ENCODE data around the gene CTBP2. TPM values are rescaled to one million over a fixed set of nuclear protein-coding genes. Genes with fewer than 3 reads are reported as not detected.

The CTBP2 gene
- total RNA-seq, 4 donors from 2014 or later = 41.8 to 55.9 (median 47.1) TPM

DNA sequence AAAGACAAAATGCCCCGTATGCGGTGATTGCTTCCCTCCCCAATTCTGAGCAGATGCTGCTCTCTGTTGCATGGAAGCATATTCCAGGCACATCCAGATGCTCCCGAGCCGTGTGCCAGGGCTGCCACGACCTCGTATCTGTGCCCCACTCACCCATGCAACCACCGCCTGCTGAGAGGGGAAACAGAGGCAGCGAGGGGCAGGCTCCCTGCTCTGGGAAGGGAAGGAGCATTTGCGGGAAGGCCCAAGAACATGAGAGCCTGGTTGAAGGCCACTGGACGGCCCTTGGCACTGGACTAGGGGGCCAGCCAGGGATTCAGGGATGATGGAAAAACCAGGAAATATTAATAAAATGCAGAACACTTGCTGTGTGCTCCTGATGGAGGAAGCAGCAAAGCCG lies 89.4 kb downstream of the CTBP2 start:
- TF ChIP-seq, protein P1, sequence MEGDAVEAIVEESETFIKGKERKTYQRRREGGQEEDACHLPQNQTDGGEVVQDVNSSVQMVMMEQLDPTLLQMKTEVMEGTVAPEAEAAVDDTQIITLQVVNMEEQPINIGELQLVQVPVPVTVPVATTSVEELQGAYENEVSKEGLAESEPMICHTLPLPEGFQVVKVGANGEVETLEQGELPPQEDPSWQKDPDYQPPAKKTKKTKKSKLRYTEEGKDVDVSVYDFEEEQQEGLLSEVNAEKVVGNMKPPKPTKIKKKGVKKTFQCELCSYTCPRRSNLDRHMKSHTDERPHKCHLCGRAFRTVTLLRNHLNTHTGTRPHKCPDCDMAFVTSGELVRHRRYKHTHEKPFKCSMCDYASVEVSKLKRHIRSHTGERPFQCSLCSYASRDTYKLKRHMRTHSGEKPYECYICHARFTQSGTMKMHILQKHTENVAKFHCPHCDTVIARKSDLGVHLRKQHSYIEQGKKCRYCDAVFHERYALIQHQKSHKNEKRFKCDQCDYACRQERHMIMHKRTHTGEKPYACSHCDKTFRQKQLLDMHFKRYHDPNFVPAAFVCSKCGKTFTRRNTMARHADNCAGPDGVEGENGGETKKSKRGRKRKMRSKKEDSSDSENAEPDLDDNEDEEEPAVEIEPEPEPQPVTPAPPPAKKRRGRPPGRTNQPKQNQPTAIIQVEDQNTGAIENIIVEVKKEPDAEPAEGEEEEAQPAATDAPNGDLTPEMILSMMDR (IDR thresholded peaks at IDR 0.05) = no peak
- TF ChIP-seq POLR2A (IDR thresholded peaks at IDR 0.05) = no peak
- 93 to 99% methylated on average over 8 to 11 of the region's 11 CpGs for WGBS, 2 donors
- Histone ChIP-seq H3K9me3 (no peaks in the 10 kb centered on the region), H3K27ac (no peak overlapping the region), H3K4me3 (no peak overlapping the region), H3K27me3 (no peaks in the 10 kb centered on the region), H3K4me1 (peaks cover 4 to 15% (median 4%) of the 10 kb centered on the region in 3 donors), H3K36me3 (peaks cover 0 to 40% (median 0%) of the 10 kb centered on the region in 3 donors)
- no peak for DNase-seq
- intact Hi-C loops (cut with DNase I) = no loop called here

DNA sequence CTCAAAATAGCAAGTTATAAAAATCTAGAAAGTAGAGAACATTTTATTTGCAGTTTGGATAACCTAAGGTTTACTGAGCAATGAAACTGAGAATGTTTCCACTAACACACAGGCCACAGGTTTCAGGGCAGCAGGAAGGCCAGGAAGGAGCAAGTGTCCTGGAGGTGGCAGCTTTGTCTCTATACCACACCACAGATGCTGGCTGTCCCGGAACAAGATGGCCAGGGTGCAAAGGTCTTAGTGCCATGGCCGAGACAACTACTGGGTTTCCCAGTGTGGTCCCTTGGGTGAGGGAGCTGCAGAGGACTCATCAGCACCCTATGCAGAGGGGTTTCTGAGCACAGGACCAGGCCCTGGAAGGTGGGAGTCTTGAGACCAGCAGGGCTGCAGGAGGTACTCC lies 92.0 kb downstream of the CTBP2 start:
- Histone ChIP-seq H3K27me3 (no peaks in the 10 kb centered on the region), H3K4me1 (peaks cover 25 to 41% (median 30%) of the 10 kb centered on the region in 3 donors), H3K27ac (no peak overlapping the region), H3K4me3 (no peak overlapping the region), H3K36me3 (peaks cover 0 to 23% (median 0%) of the 10 kb centered on the region in 3 donors), H3K9me3 (no peaks in the 10 kb centered on the region)
- DNase-seq = no peak
- TF ChIP-seq POLR2A (IDR thresholded peaks at IDR 0.05) = no peak
- TF ChIP-seq, protein P1 (IDR thresholded peaks at IDR 0.05) = no peak
- WGBS, 2 donors = 79 to 100% methylated on average over 1 to 2 of the region's 2 CpGs
- intact Hi-C loops (cut with DNase I) = loop anchor here (10.0 kb wide), 1 partner anchor 86 kb away; no protein-coding TSS in a partner anchor

DNA sequence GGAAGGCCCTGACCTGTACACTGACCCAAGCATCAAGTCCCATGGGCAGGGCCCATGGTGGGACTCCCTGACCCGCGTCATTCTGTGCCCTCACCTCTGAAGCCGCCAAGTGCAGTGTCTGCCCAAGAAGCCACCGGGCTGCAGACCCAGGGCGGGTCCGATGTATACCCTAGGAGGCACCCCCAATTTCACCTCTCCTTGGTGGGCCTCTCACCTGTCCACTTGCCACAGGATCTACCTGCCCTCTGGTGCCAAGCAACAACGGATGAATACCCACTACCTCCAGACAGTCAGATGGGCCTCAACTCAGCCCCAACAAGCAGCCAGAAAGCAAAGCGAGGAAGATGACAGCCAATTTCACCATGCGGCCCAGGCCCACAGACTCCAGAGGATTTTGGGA lies 92.6 kb downstream of the CTBP2 start:
- no peak for DNase-seq
- Histone ChIP-seq H3K36me3 (peaks cover 0 to 16% (median 0%) of the 10 kb centered on the region in 3 donors), H3K27ac (no peak overlapping the region), H3K4me1 (peaks cover 25 to 48% (median 34%) of the 10 kb centered on the region in 3 donors), H3K27me3 (no peaks in the 10 kb centered on the region), H3K9me3 (no peaks in the 10 kb centered on the region), H3K4me3 (no peak overlapping the region)
- intact Hi-C loops (cut with DNase I) = loop anchor here (10.0 kb wide), 1 partner anchor 87 kb away; no protein-coding TSS in a partner anchor
- TF ChIP-seq, protein P1 (IDR thresholded peaks at IDR 0.05) = no peak
- no peak for TF ChIP-seq POLR2A (IDR thresholded peaks at IDR 0.05)
- 90 to 96% methylated on average over 7 to 8 of the region's 9 CpGs for WGBS, 2 donors

DNA sequence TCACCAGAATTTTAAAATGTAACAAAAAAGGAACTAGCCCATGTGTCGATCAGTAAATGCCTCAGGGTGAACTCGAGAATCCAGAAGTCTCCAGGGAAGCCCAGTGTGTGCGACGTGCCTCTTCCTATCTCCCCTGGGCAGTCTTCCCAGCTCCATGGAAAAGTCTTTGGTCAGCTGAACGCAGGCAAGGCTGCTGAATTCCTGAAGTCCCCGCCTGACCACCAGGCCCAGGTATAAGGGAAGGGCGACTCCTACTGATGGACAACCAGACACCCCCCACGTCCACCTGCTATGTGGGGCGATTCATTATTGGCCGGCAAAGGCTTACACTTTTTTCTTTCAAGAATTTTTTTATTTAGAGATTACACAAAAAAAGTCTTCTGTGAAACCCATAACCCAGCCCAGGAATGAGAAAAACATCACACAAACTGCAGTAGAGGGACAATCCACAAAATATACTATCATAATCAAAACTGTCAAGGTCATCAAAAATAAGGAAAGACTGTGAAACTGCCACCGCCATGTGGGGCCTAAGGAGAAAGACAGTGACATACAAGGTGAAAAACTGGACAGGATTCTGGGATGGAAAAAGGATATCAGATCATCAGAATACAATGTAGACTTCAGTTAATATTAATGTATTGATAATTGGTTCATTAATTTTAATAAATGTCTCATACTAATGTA lies 93.5 kb downstream of the CTBP2 start:
- WGBS, 2 donors = 71 to 76% methylated on average over 11 of the region's 11 CpGs
- TF ChIP-seq, protein P1 (IDR thresholded peaks at IDR 0.05) = no peak
- TF ChIP-seq POLR2A (IDR thresholded peaks at IDR 0.05) = no peak
- Histone ChIP-seq H3K4me1 (peaks cover 34 to 56% (median 42%) of the 10 kb centered on the region in 3 donors), H3K4me3 (no peak overlapping the region), H3K36me3 (peaks cover 0 to 9% (median 0%) of the 10 kb centered on the region in 3 donors), H3K9me3 (no peaks in the 10 kb centered on the region), H3K27ac (no peak overlapping the region), H3K27me3 (no peaks in the 10 kb centered on the region)
- intact Hi-C loops (cut with DNase I) = loop anchor here (10.0 kb wide), 1 partner anchor 88 kb away; no protein-coding TSS in a partner anchor
- no peak for DNase-seq
